Measurements from ENCODE around the gene MRPL16. TPM values are rescaled to one million over a fixed set of nuclear protein-coding genes. Genes with fewer than 3 reads are reported as not detected.

The MRPL16 gene
- total and polyA plus RNA-seq, 8 donors = 8.8 to 65.4 (median 41.1) TPM

GRCh38 chr11:59765068-59765735 lies 45.4 kb downstream of the MRPL16 start:
- DNase-seq = no peak
- H3K9me3 ChIP-seq = no peaks in the 10 kb centered on the region
- H3K4me1 ChIP-seq = peaks cover 27 to 79% (median 34%) of the 10 kb centered on the region in 4 donors
- WGBS, 5 donors = 60 to 69% (median 65%) methylated on average over 4 of the region's 4 CpGs
- peak overlapping the region in 1 of 5 donors; percentile 0 for H3K27ac ChIP-seq
- peaks cover 0 to 14% (median 9%) of the 10 kb centered on the region in 4 donors for H3K36me3 ChIP-seq
- no peaks in the 10 kb centered on the region for H3K27me3 ChIP-seq
- no peak overlapping the region for H3K4me3 ChIP-seq
- intact Hi-C loops (cut with DNase I; ENCODE audit: low total_unique reads) = no loop called here
- no peak for TF ChIP-seq CTCF (IDR thresholded peaks at IDR 0.05)
- TF ChIP-seq EP300 (IDR thresholded peaks at IDR 0.05) = no peak
- no peak for TF ChIP-seq POLR2A (IDR thresholded peaks at IDR 0.05)
- no peak for TF ChIP-seq POLR2AphosphoS5 (IDR thresholded peaks at IDR 0.05)

DNA sequence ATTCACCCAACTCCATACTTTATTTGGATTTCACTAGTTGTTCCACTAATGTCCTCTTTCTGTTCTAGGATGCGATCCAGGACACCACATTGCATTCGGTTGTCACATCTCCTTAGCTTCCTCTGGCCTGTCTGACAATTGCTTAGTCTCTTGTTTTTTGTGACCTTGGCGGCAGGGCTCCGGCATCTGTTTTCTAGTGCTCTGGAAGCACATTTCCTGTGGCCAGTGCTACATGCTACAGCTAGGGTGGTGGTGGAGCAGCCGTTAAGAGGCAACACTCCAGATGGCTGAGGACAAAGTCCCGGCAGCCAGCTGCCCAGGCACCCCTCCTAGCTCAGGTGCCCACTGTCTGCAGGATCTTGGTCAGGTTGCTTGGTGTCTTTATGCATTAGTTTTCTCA lies 48.6 kb downstream of the MRPL16 start:
- no peak overlapping the region for H3K4me3 ChIP-seq
- no peak for DNase-seq
- peaks cover 0 to 14% (median 9%) of the 10 kb centered on the region in 4 donors for H3K36me3 ChIP-seq
- no peaks in the 10 kb centered on the region for H3K9me3 ChIP-seq
- peaks cover 28 to 81% (median 50%) of the 10 kb centered on the region in 4 donors for H3K4me1 ChIP-seq
- intact Hi-C loops (cut with DNase I; ENCODE audit: low total_unique reads) = no loop called here
- TF ChIP-seq CTCF (IDR thresholded peaks at IDR 0.05) (no peak), POLR2AphosphoS5 (IDR thresholded peaks at IDR 0.05) (no peak), EP300 (IDR thresholded peaks at IDR 0.05) (no peak), POLR2A (IDR thresholded peaks at IDR 0.05) (no peak)
- WGBS, 5 donors = 69 to 89% (median 80%) methylated on average over 6 of the region's 6 CpGs
- H3K27me3 ChIP-seq = no peaks in the 10 kb centered on the region
- no peak overlapping the region for H3K27ac ChIP-seq

DNA sequence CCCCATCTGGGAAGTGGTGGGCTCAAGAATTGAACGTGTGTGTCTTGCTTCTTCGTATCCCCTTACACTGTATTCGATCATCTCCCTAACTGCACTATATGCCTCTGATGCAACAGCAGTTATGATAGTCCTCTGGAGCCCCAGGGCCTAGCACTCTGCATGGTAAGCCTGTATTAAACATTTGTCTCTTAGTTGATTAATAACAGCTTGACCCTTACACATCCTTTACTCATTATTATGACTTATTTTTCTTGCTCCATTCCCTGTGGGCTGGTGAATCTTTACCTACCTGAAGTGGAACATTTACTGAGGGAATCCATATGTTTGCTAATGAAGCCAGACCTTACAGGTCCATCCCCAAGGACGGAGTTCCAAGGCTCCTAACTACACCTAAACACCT lies 49.8 kb downstream of the MRPL16 start:
- TF ChIP-seq CTCF (IDR thresholded peaks at IDR 0.05) = no peak
- TF ChIP-seq EP300 (IDR thresholded peaks at IDR 0.05) = no peak
- intact Hi-C loops (cut with DNase I; ENCODE audit: low total_unique reads) = no loop called here
- Histone ChIP-seq H3K4me3 (no peak overlapping the region), H3K36me3 (peaks cover 0 to 14% (median 9%) of the 10 kb centered on the region in 4 donors), H3K27ac (no peak overlapping the region), H3K9me3 (no peaks in the 10 kb centered on the region), H3K4me1 (peaks cover 29 to 81% (median 50%) of the 10 kb centered on the region in 4 donors), H3K27me3 (no peaks in the 10 kb centered on the region)
- DNase-seq = no peak
- 81 to 90% (median 86%) methylated on average over 4 of the region's 4 CpGs for WGBS, 5 donors

DNA sequence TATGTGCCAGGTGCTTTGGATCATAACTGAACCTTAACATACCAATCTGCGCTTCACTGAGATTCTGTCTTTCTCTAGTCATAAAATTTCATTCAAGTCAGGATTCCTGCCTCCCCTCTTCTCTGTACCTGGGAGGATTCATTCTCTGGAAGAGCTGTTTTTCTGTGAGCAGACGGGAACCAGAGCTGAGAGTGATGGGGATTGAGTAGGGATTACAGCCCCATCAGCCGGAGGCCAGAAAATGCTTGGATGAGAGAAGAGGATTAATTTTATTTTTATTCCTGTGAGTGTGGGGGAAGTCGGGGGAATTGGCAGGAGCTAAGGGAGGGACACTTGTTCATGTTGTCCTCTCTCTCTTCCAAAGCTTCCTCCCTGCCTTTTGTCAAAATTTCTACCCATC lies 50.7 kb downstream of the MRPL16 start:
- no peaks in the 10 kb centered on the region for H3K27me3 ChIP-seq
- 58 to 63% (median 60%) methylated on average over 4 of the region's 4 CpGs for WGBS, 5 donors
- H3K4me1 ChIP-seq = peaks cover 29 to 74% (median 46%) of the 10 kb centered on the region in 4 donors
- no peaks in the 10 kb centered on the region for H3K9me3 ChIP-seq
- H3K4me3 ChIP-seq = no peak overlapping the region
- TF ChIP-seq EP300 (IDR thresholded peaks at IDR 0.05) = no peak
- no peak for TF ChIP-seq POLR2A (IDR thresholded peaks at IDR 0.05)
- no peak for TF ChIP-seq CTCF (IDR thresholded peaks at IDR 0.05)
- TF ChIP-seq POLR2AphosphoS5 (IDR thresholded peaks at IDR 0.05) = no peak
- DNase-seq = no peak
- intact Hi-C loops (cut with DNase I; ENCODE audit: low total_unique reads) = loop anchor here (5.0 kb wide), 1 partner anchor 42 kb away; no protein-coding TSS in a partner anchor
- no peak overlapping the region for H3K27ac ChIP-seq
- H3K36me3 ChIP-seq = peaks cover 0 to 14% (median 9%) of the 10 kb centered on the region in 4 donors
